SK-N-SH treated with all-trans-retinoic acid at 6 μM for 48 hours (cell line): Measurements from ENCODE around the gene PSAPL1.

Experiments used
- ATAC-seq: fragments of 200-7000 bp; cut with Tn5 transposase; 3 replicates; pipeline ENCODE4 v1.9.1; 2020; ENCODE audit warnings: mild to moderate bottlenecking, moderate library complexity
- BACH2 ChIP-seq: fragments of 250-450 bp; sonication (Bioruptor Pico); IDR thresholded peaks from 2 replicates; pipeline ENCODE4 v1.9.0; 2021; ENCODE audit warnings: mild to moderate bottlenecking, borderline replicate concordance
- CREB5 ChIP-seq: fragments of 250-450 bp; sonication (Bioruptor Pico); IDR thresholded peaks from 2 replicates; pipeline ENCODE4 v1.5.1; 2020; ENCODE audit warnings: low read depth, mild to moderate bottlenecking, moderate library complexity
- CSDC2 ChIP-seq: fragments of 250-450 bp; sonication (Bioruptor Pico); IDR thresholded peaks from 2 replicates; pipeline ENCODE4 v1.5.0; 2020; ENCODE audit warnings: mild to moderate bottlenecking, moderate library complexity
- CSRNP3 ChIP-seq: fragments of 250-450 bp; sonication (Bioruptor Pico); IDR thresholded peaks from 2 replicates; pipeline ENCODE4 v1.5.1; 2021; ENCODE audit warnings: mild to moderate bottlenecking, moderate library complexity
- GLIS3 ChIP-seq: fragments of 250-450 bp; sonication (Bioruptor Pico); IDR thresholded peaks from 2 replicates; pipeline ENCODE4 v1.5.0; 2020; ENCODE audit warnings: mild to moderate bottlenecking, moderate library complexity
- ISL1 ChIP-seq: fragments of 250-450 bp; sonication (Bioruptor Pico); IDR thresholded peaks from 2 replicates; pipeline ENCODE4 v2.1.2; 2022; ENCODE audit warnings: mild to moderate bottlenecking, moderate library complexity
- PATZ1 ChIP-seq: fragments of 250-450 bp; sonication (Bioruptor Pico); IDR thresholded peaks from 2 replicates; pipeline ENCODE4 v1.8.0; 2020; ENCODE audit warnings: mild to moderate bottlenecking, moderate library complexity, borderline replicate concordance
- POU6F1 ChIP-seq: fragments of 250-450 bp; sonication (Bioruptor Pico); IDR thresholded peaks from 2 replicates; pipeline ENCODE4 v1.8.0; 2021; ENCODE audit warnings: low read depth, mild to moderate bottlenecking, moderate library complexity, borderline replicate concordance
- PPARA ChIP-seq: fragments of 250-450 bp; sonication (Bioruptor Pico); IDR thresholded peaks from 2 replicates; pipeline ENCODE4 v1.5.0; 2020; ENCODE audit warnings: mild to moderate bottlenecking, borderline replicate concordance
- RARB ChIP-seq: fragments of 250-450 bp; sonication (Bioruptor Pico); IDR thresholded peaks from 2 replicates; pipeline ENCODE4 v1.8.0; 2021; ENCODE audit warnings: mild to moderate bottlenecking, moderate library complexity
- SNAI2 ChIP-seq: fragments of 250-450 bp; sonication (Bioruptor Pico); IDR thresholded peaks from 2 replicates; pipeline ENCODE4 v1.5.0; 2020; ENCODE audit warnings: mild to moderate bottlenecking, moderate library complexity
- TOX ChIP-seq: fragments of 250-450 bp; sonication (Bioruptor Pico); IDR thresholded peaks from 2 replicates; pipeline ENCODE4 v1.8.0; 2021; ENCODE audit warnings: mild to moderate bottlenecking, moderate library complexity, borderline replicate concordance
- TSHZ2 ChIP-seq: fragments of 250-450 bp; sonication (Bioruptor Pico); IDR thresholded peaks from 2 replicates; pipeline ENCODE4 v1.5.0; 2020; ENCODE audit warnings: mild to moderate bottlenecking, moderate library complexity
- ZFP3 ChIP-seq: fragments of 250-450 bp; sonication (Bioruptor Pico); IDR thresholded peaks from 2 replicates; pipeline ENCODE4 v1.5.0; 2020; ENCODE audit warnings: mild to moderate bottlenecking, moderate library complexity
- ZFP30 ChIP-seq: fragments of 450-650 bp; formaldehyde crosslinking; IDR thresholded peaks from 2 replicates; pipeline ENCODE4 v1.5.0; 2022; ENCODE audit warnings: mild to moderate bottlenecking, moderate library complexity
- ZNF70 ChIP-seq: fragments of 450-650 bp; formaldehyde crosslinking; IDR thresholded peaks from 2 replicates; pipeline ENCODE4 v1.5.0; 2020; ENCODE audit warnings: mild to moderate bottlenecking, moderate library complexity

PSAPL1 gene

GRCh38 chr4:7474320-7474719 is 39.6 kb upstream of the PSAPL1 start (continued):
- TF ChIP-seq TSHZ2 (no peak), SNAI2 (CRISPR knock-in tag) (no peak), ISL1 (CRISPR knock-in tag) (no peak)

- no peak for TF ChIP-seq RARB
- TF ChIP-seq GLIS3 (CRISPR knock-in tag): no peak
- TF ChIP-seq ISL1 (CRISPR knock-in tag): no peak
- TF ChIP-seq ZFP30: no peak
- TF ChIP-seq ZFP3 (CRISPR knock-in tag): no peak
- TF ChIP-seq ZNF70 (CRISPR knock-in tag): no peak
- no peak for TF ChIP-seq CSRNP3 (CRISPR knock-in tag)
- no peak for TF ChIP-seq PATZ1 (CRISPR knock-in tag)
- TF ChIP-seq, all 23 proteins: peak for 0
- no peak for ATAC-seq
Observed at GRCh38 chr4:7473081-7473480, 38.4 kb upstream of the PSAPL1 start.

- no peak for ATAC-seq
- TF ChIP-seq ZFP3 (CRISPR knock-in tag) (no peak), RARB (no peak), PPARA (CRISPR knock-in tag) (no peak), ISL1 (CRISPR knock-in tag) (no peak), POU6F1 (CRISPR knock-in tag) (no peak), TOX (CRISPR knock-in tag) (no peak), BACH2 (CRISPR knock-in tag) (no peak)
- TF ChIP-seq, all 23 proteins: peak for 0
Observed at GRCh38 chr4:7472442-7473013, 37.8 kb upstream of the PSAPL1 start.

- ATAC-seq: no peak
- no peak for TF ChIP-seq PATZ1 (CRISPR knock-in tag)
- no peak for TF ChIP-seq ZFP3 (CRISPR knock-in tag)
- TF ChIP-seq POU6F1 (CRISPR knock-in tag): no peak
- no peak for TF ChIP-seq PPARA (CRISPR knock-in tag)
- TF ChIP-seq CSRNP3 (CRISPR knock-in tag): no peak
- TF ChIP-seq TSHZ2: no peak
- TF ChIP-seq CREB5 (CRISPR knock-in tag): no peak
- no peak for TF ChIP-seq CSDC2 (CRISPR knock-in tag)
Observed at GRCh38 chr4:7470522-7471128, 35.9 kb upstream of the PSAPL1 start.
